Neural progenitor cell (in vitro differentiated cells): Measurements from ENCODE around the gene ELP5. TPM values are rescaled to one million over a fixed set of nuclear protein-coding genes. Genes with fewer than 3 reads are reported as not detected.

Experiments used
- DNase-seq: peaks from one replicate; pipeline ENCODE4 v3.0.0-alpha.2; 2016; ENCODE audit warnings: low spot score
- H2AFZ ChIP-seq: fragments of 200-600 bp; sonication (generic); replicated peaks from 2 replicates; pipeline ENCODE4 v1.6.1; 2016; ENCODE audit warnings: antibody characterized with exemption
- H3F3A ChIP-seq: fragments of 200-600 bp; sonication (generic); 2 replicates; pipeline ENCODE4 v1.6.1; 2016; ENCODE audit warnings: antibody characterized with exemption, low read depth
- H3K27ac ChIP-seq: fragments of 200-600 bp; sonication (generic); 2 replicates; pipeline ENCODE4 v1.5.1; 2016; ENCODE audit warnings: mild to moderate bottlenecking
- H3K27me3 ChIP-seq: fragments of 200-600 bp; sonication (generic); 2 replicates; pipeline ENCODE4 v1.6.1; 2016; ENCODE audit warnings: mild to moderate bottlenecking, moderate library complexity
- H3K36me3 ChIP-seq: fragments of 200-600 bp; sonication (generic); 2 replicates; pipeline ENCODE4 v1.5.1; 2016
- H3K4me1 ChIP-seq: fragments of 200-600 bp; sonication (generic); 2 replicates; pipeline ENCODE4 v1.6.1; 2016; ENCODE audit warnings: mixed run types
- H3K4me2 ChIP-seq: fragments of 200-600 bp; sonication (generic); 2 replicates; pipeline ENCODE4 v1.6.1; 2016
- H3K4me3 ChIP-seq: fragments of 200-600 bp; sonication (generic); 2 replicates; pipeline ENCODE4 v1.5.1; 2016
- H3K79me2 ChIP-seq: fragments of 200-600 bp; sonication (generic); 2 replicates; pipeline ENCODE4 v1.6.1; 2016; ENCODE audit warnings: low read depth
- H3K9ac ChIP-seq: fragments of 200-600 bp; sonication (generic); 2 replicates; pipeline ENCODE4 v1.6.1; 2016
- H3K9me3 ChIP-seq: fragments of 200-600 bp; sonication (generic); 2 replicates; pipeline ENCODE4 v1.5.1; 2016; ENCODE audit warnings: low read depth
- H4K20me1 ChIP-seq: fragments of 200-600 bp; sonication (generic); 2 replicates; pipeline ENCODE4 v1.6.1; 2016; ENCODE audit warnings: low read depth
- H3K27ac Mint-ChIP-seq: 3 replicates; pipeline ENCODE4 v1.8.0; 2021; ENCODE audit warnings: mixed read lengths
- H3K27me3 Mint-ChIP-seq: 2 replicates; pipeline ENCODE4 v1.8.0; 2022; ENCODE audit warnings: low read depth, mild to moderate bottlenecking, inconsistent platforms, moderate library complexity, mixed read lengths; ENCODE audit not compliant: insufficient read depth
- H3K36me3 Mint-ChIP-seq: 3 replicates; pipeline ENCODE4 v1.8.0; 2021; ENCODE audit warnings: mixed read lengths
- H3K4me1 Mint-ChIP-seq: 3 replicates; pipeline ENCODE4 v1.8.0; 2021; ENCODE audit warnings: mixed read lengths
- H3K4me3 Mint-ChIP-seq: 3 replicates; pipeline ENCODE4 v1.8.0; 2021; ENCODE audit warnings: mild to moderate bottlenecking, moderate library complexity, mixed read lengths
- H3K9me3 Mint-ChIP-seq: 3 replicates; pipeline ENCODE4 v1.8.0; 2020; ENCODE audit warnings: mixed read lengths
- CTCF ChIP-seq: fragments of 200-600 bp; sonication (generic); IDR thresholded peaks from 2 replicates; pipeline ENCODE4 v1.5.1; 2017; ENCODE audit warnings: antibody characterized with exemption, mild to moderate bottlenecking
- EZH2 ChIP-seq: fragments of 200-600 bp; sonication (generic); IDR thresholded peaks from 2 replicates; pipeline ENCODE4 v1.6.1; 2017; ENCODE audit warnings: antibody characterized with exemption, mild to moderate bottlenecking, moderate library complexity
- EZH2phosphoT487 ChIP-seq: fragments of 200-600 bp; sonication (generic); IDR thresholded peaks from 2 replicates; pipeline ENCODE4 v1.6.1; 2017; ENCODE audit warnings: antibody characterized with exemption
- total RNA-seq: library from RNA; depleted of rRNA; stranded (reverse); fragments of >200 nt; gene quantifications from 2 replicates; pipeline ENCODE4 v1.2.3, GENCODE V29; 2015; ENCODE audit warnings: low replicate concordance

ELP5 gene
- total RNA-seq, 1 donor from 2014 or later, result 17.5 TPM

- Histone ChIP-seq H3K79me2 (peaks cover 85% of the 10 kb centered on the region), H3K27ac (peak overlapping the region; percentile 83), H3K9me3 (no peaks in the 10 kb centered on the region), H3K4me3 (peak overlapping the region; percentile 84), H3K36me3 (no peaks in the 10 kb centered on the region), H4K20me1 (peaks cover 70% of the 10 kb centered on the region), H3K4me2 (peak overlapping the region; percentile 99), H2AFZ (no peak overlapping the region), H3K4me1 (peaks cover 13% of the 10 kb centered on the region), H3K27me3 (no peaks in the 10 kb centered on the region), H3F3A (peaks cover 48% of the 10 kb centered on the region), H3K9ac (peak overlapping the region; percentile 77)
- Mint-ChIP-seq H3K36me3 (peaks cover 40% of the 10 kb centered on the region), H3K9me3 (no peaks in the 10 kb centered on the region), H3K27me3 (peaks cover 7% of the 10 kb centered on the region), H3K27ac (peak overlapping the region; percentile 98), H3K4me3 (peak overlapping the region; percentile 100), H3K4me1 (peaks cover 33% of the 10 kb centered on the region)
- DNase-seq, result no peak
- TF ChIP-seq EZH2 (no peak), EZH2phosphoT487 (no peak), CTCF (no peak)
Measured at GRCh38 chr17:7233701-7234082, 18.3 kb upstream of the ELP5 start.

GRCh38 chr17:7234083-7234951 is 17.7 kb upstream of the ELP5 start, which contains the start of gene DVL2:
TSS of gene DVL2 (minus strand) at chr17:7234517. CDS start at chr17:7234262, 255 bp downstream.
- TF ChIP-seq EZH2 (no peak), EZH2phosphoT487 (no peak), CTCF (no peak)
- Mint-ChIP-seq H3K4me1 (peaks cover 33% of the 10 kb centered on the region), H3K36me3 (peaks cover 34% of the 10 kb centered on the region), H3K27ac (peak within 1 kb of the TSS; percentile 98), H3K9me3 (no peaks in the 10 kb centered on the region), H3K27me3 (peaks cover 9% of the 10 kb centered on the region), H3K4me3 (peak within 1 kb of the TSS; percentile 100)
- Histone ChIP-seq H3K79me2 (peaks cover 91% of the 10 kb centered on the region), H3K9ac (peak within 1 kb of the TSS; percentile 77), H4K20me1 (peaks cover 64% of the 10 kb centered on the region), H3K36me3 (no peaks in the 10 kb centered on the region), H3K4me3 (peak within 1 kb of the TSS; percentile 84), H3K27ac (peak within 1 kb of the TSS; percentile 83), H3K9me3 (no peaks in the 10 kb centered on the region), H3K27me3 (no peaks in the 10 kb centered on the region), H3F3A (peaks cover 48% of the 10 kb centered on the region), H2AFZ (no peak within 1 kb of the TSS), H3K4me1 (peaks cover 13% of the 10 kb centered on the region), H3K4me2 (peak within 1 kb of the TSS; percentile 99)
- DNase-seq, result peak; percentile 97

- H3K9me3 Mint-ChIP-seq, result no peaks in the 10 kb centered on the region
Measured at GRCh38 chr17:7235693-7236665, 16.0 kb upstream of the ELP5 start.

More at GRCh38 chr17:7235693-7236665, 16.0 kb upstream of the ELP5 start:
- no peaks in the 10 kb centered on the region for H3K9me3 ChIP-seq
- H4K20me1 ChIP-seq, result peaks cover 51% of the 10 kb centered on the region
- no peak overlapping the region for H3K9ac ChIP-seq
- peaks cover 9% of the 10 kb centered on the region for H3K27me3 Mint-ChIP-seq
- H3K27ac Mint-ChIP-seq, result no peak overlapping the region
- H3K4me1 Mint-ChIP-seq, result peaks cover 47% of the 10 kb centered on the region
- no peaks in the 10 kb centered on the region for H3K36me3 ChIP-seq
- H3K79me2 ChIP-seq, result peaks cover 90% of the 10 kb centered on the region
- peaks cover 60% of the 10 kb centered on the region for H3F3A ChIP-seq
- H3K4me3 ChIP-seq, result no peak overlapping the region
- peaks cover 23% of the 10 kb centered on the region for H3K4me1 ChIP-seq
- H3K27ac ChIP-seq, result no peak overlapping the region
- DNase-seq, result no peak
- H3K27me3 ChIP-seq, result no peaks in the 10 kb centered on the region
- no peak overlapping the region for H3K4me2 ChIP-seq
- TF ChIP-seq CTCF (no peak), EZH2 (no peak), EZH2phosphoT487 (no peak)
- peaks cover 31% of the 10 kb centered on the region for H3K36me3 Mint-ChIP-seq
- no peak overlapping the region for H2AFZ ChIP-seq
- H3K4me3 Mint-ChIP-seq, result peak overlapping the region; percentile 100
